VCaP (cell line): Measurements from ENCODE around the gene CDK15.

Experiments
- H3K27ac ChIP-seq: fragments of 450-650 bp; 2 replicates; pipeline ENCODE4 v1.5.1; 2017
- CTCF ChIP-seq: fragments of 450-650 bp; conservative IDR thresholded peaks from 2 replicates; pipeline ENCODE4 v1.5.1; 2017; ENCODE audit warnings: mild to moderate bottlenecking, moderate library complexity

Gene CDK15

GRCh38 chr2:201911372-201911771 is 105.0 kb downstream of the CDK15 start:
- no peak overlapping the region for H3K27ac ChIP-seq
- TF ChIP-seq CTCF = no peak

- no peak for TF ChIP-seq CTCF
- H3K27ac ChIP-seq = peak overlapping the region; percentile 38; the same call in 1 of the 2 replicates
These were observed 106.9 kb downstream of the CDK15 start for GRCh38 chr2:201913201-201913600.

- H3K27ac ChIP-seq = no peak overlapping the region
- no peak for TF ChIP-seq CTCF
These were observed 109.1 kb downstream of the CDK15 start for GRCh38 chr2:201915446-201915845.

- H3K27ac ChIP-seq = no peak overlapping the region
- TF ChIP-seq CTCF = no peak
These were observed 110.2 kb downstream of the CDK15 start for GRCh38 chr2:201916565-201916964.

- H3K27ac ChIP-seq = no peak overlapping the region
- no peak for TF ChIP-seq CTCF
These were observed 112.4 kb downstream of the CDK15 start for GRCh38 chr2:201918616-201919307.

GRCh38 chr2:201919308-201919634 is 112.9 kb downstream of the CDK15 start:
- no peak overlapping the region for H3K27ac ChIP-seq
- no peak for TF ChIP-seq CTCF

GRCh38 chr2:201923436-201924328 is 117.3 kb downstream of the CDK15 start:
- H3K27ac ChIP-seq = no peak overlapping the region
- no peak for TF ChIP-seq CTCF
